ENCODE results near the gene INKA2.

The INKA2 gene

GRCh38 chr1:111732718-111733117 lies 6.5 kb downstream of the INKA2 start:
- DNase-seq (ENCODE audit: low read depth): no peak

- DNase-seq (ENCODE audit: low read depth): no peak
These were observed 7.2 kb downstream of the INKA2 start for GRCh38 chr1:111731956-111732355.

- no peak for DNase-seq (ENCODE audit: low read depth)
These were observed 8.5 kb downstream of the INKA2 start for GRCh38 chr1:111730706-111731105.

GRCh38 chr1:111729946-111730681 lies 9.1 kb downstream of the INKA2 start:
- no peak for DNase-seq (ENCODE audit: low read depth)

- DNase-seq (ENCODE audit: low read depth): no peak
These were observed 9.8 kb downstream of the INKA2 start for GRCh38 chr1:111729271-111729921.

- no peak for DNase-seq (ENCODE audit: low read depth)
These were observed 12.1 kb downstream of the INKA2 start for GRCh38 chr1:111727056-111727455.

GRCh38 chr1:111725192-111725591 lies 14.0 kb downstream of the INKA2 start:
- DNase-seq (ENCODE audit: low read depth): no peak

- no peak for DNase-seq (ENCODE audit: low read depth)
These were observed 15.3 kb downstream of the INKA2 start for GRCh38 chr1:111723871-111724270.

GRCh38 chr1:111723091-111723806 lies 15.9 kb downstream of the INKA2 start:
- DNase-seq (ENCODE audit: low read depth): no peak

GRCh38 chr1:111720977-111721786 lies 18.0 kb downstream of the INKA2 start:
- DNase-seq (ENCODE audit: low read depth): no peak

- no peak for DNase-seq (ENCODE audit: low read depth)
These were observed 18.8 kb downstream of the INKA2 start for GRCh38 chr1:111720274-111720976.

GRCh38 chr1:111719674-111720132 lies 19.5 kb downstream of the INKA2 start:
- no peak for DNase-seq (ENCODE audit: low read depth)

GRCh38 chr1:111719135-111719534 lies 20.1 kb downstream of the INKA2 start:
- DNase-seq (ENCODE audit: low read depth): no peak

- no peak for DNase-seq (ENCODE audit: low read depth)
These were observed 21.7 kb downstream of the INKA2 start for GRCh38 chr1:111717450-111717849.

GRCh38 chr1:111716333-111716732 lies 22.9 kb downstream of the INKA2 start:
- no peak for DNase-seq (ENCODE audit: low read depth)

- DNase-seq (ENCODE audit: low read depth): no peak
These were observed 29.2 kb downstream of the INKA2 start for GRCh38 chr1:111709986-111710385.

GRCh38 chr1:111707906-111708305 lies 31.3 kb downstream of the INKA2 start:
- DNase-seq (ENCODE audit: low read depth): no peak

- DNase-seq (ENCODE audit: low read depth): no peak
These were observed 32.3 kb downstream of the INKA2 start for GRCh38 chr1:111706921-111707320.

GRCh38 chr1:111705841-111706240 lies 33.4 kb downstream of the INKA2 start:
- no peak for DNase-seq (ENCODE audit: low read depth)

GRCh38 chr1:111704776-111705175 lies 34.4 kb downstream of the INKA2 start:
- DNase-seq (ENCODE audit: low read depth): no peak

- no peak for DNase-seq (ENCODE audit: low read depth)
These were observed 35.0 kb downstream of the INKA2 start for GRCh38 chr1:111704240-111704639.
